ENCODE results near the gene ADCYAP1.
A peak's percentile ranks its signal among the peaks of the same experiment; 100 is the strongest.
"Not testable (repeated sequence)": the region's sequence is repeated elsewhere in the genome, so short reads cannot be mapped to it uniquely, and the experiment has no call there.

The ADCYAP1 gene

GRCh38 chr18:904218-905090 lies at the start of gene ADCYAP1:
Gene ADCYAP1, plus strand, starts transcription at chr18:904871. Its CDS starts 516 bp downstream, at chr18:905387.
- DNase-seq = peak; percentile 38

GRCh38 chr18:857986-858385 lies 46.7 kb upstream of the ADCYAP1 start:
- no peak for DNase-seq

GRCh38 chr18:864872-865273 lies 39.8 kb upstream of the ADCYAP1 start:
- DNase-seq = peak; percentile 91

- DNase-seq = no peak
These were observed 37.4 kb upstream of the ADCYAP1 start for GRCh38 chr18:867257-867656.

GRCh38 chr18:873426-873825 lies 31.2 kb upstream of the ADCYAP1 start:
- not testable (repeated sequence) for DNase-seq

- DNase-seq = no peak
These were observed 28.8 kb upstream of the ADCYAP1 start for GRCh38 chr18:875912-876311.

GRCh38 chr18:877238-877637 lies 27.4 kb upstream of the ADCYAP1 start:
- DNase-seq = no peak

GRCh38 chr18:886076-886475 lies 18.6 kb upstream of the ADCYAP1 start:
- DNase-seq = no peak

GRCh38 chr18:887716-888115 lies 17.0 kb upstream of the ADCYAP1 start:
- no peak for DNase-seq

GRCh38 chr18:892316-892715 lies 12.4 kb upstream of the ADCYAP1 start:
- no peak for DNase-seq

GRCh38 chr18:896315-896714 lies 8.4 kb upstream of the ADCYAP1 start:
- no peak for DNase-seq

GRCh38 chr18:901761-902160 lies 2.9 kb upstream of the ADCYAP1 start:
- no peak for DNase-seq

- DNase-seq = peak; percentile 40
These were observed 2.4 kb upstream of the ADCYAP1 start for GRCh38 chr18:902229-902628.

- DNase-seq = peak; percentile 77
These were observed 970 bp upstream of the ADCYAP1 start for GRCh38 chr18:903701-904100.

- DNase-seq = no peak
These were observed 756 bp downstream of the ADCYAP1 start for GRCh38 chr18:905307-905947.

- no peak for DNase-seq
These were observed 1.3 kb downstream of the ADCYAP1 start for GRCh38 chr18:905948-906415.

- peak; percentile 19 for DNase-seq
These were observed 1.9 kb downstream of the ADCYAP1 start for GRCh38 chr18:906416-907114.

- peak; percentile 34 for DNase-seq
These were observed 2.6 kb downstream of the ADCYAP1 start for GRCh38 chr18:907115-907884.

GRCh38 chr18:907885-908757 lies 3.5 kb downstream of the ADCYAP1 start:
- DNase-seq = no peak

GRCh38 chr18:908758-909724 lies 4.4 kb downstream of the ADCYAP1 start:
- peak; percentile 30 for DNase-seq
